ENCODE results near the gene MAST2.

The MAST2 gene

DNA sequence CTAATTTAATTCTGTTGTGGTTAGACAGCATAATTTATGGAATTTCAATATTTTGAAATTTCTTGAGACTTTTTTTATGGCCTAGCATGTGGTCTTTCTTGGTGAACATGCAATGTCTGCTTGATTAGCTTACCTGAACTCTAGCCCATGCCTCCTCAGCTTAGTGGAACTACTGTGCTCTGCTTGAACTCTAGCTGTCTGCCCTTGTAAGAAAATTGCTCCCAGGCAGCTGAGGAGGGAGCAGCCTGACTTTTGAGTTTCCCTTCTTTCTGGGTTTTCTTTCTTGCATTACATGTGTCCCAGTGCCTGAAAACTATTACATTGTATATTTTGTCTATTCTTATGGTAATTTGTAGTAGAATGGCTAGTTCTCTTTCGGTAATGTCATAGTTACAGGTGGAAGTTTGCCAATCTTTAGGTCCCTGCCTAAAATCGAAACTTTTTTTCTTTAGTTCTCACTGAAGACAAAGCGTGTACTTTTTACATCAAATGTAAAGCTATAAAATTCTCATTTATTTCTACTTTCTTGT lies 105.3 kb downstream of the MAST2 start:
- Histone ChIP-seq H3K9ac (ENCODE audit: low read length) (no peak overlapping the region), H3K4me2 (ENCODE audit: low read depth, low read length) (no peak overlapping the region), H3K79me2 (ENCODE audit: low read length) (peaks cover 29% of the 10 kb centered on the region), H3K9me2 (replicated peaks; ENCODE audit: insufficient read depth, low read length) (no peaks in the 10 kb centered on the region), H3K4me1 (ENCODE audit: low read length) (no peaks in the 10 kb centered on the region), H3F3A (ENCODE audit: insufficient read depth, low read length) (no peaks in the 10 kb centered on the region), H3K36me3 (replicated peaks; ENCODE audit: insufficient read depth, low read length) (no peaks in the 10 kb centered on the region), H3K9me3 (replicated peaks; ENCODE audit: insufficient read depth, low read length) (no peaks in the 10 kb centered on the region), H3K4me3 (ENCODE audit: low read length) (no peak overlapping the region), H3K27ac (ENCODE audit: low read length) (no peak overlapping the region), H3K27me3 (replicated peaks; ENCODE audit: insufficient read depth, low read length) (no peaks in the 10 kb centered on the region), H2AFZ (ENCODE audit: low read length) (no peak overlapping the region), H4K20me1 (ENCODE audit: insufficient read depth, low read length) (no peaks in the 10 kb centered on the region)
- DNase-seq: no peak
- TF ChIP-seq EZH2 (optimal IDR thresholded peaks at IDR 0.05; ENCODE audit: low read depth, low read length): no peak
- no peak for TF ChIP-seq CTCF (IDR thresholded peaks at IDR 0.05; ENCODE audit: low read length)
- TF ChIP-seq EZH2phosphoT487 (IDR thresholded peaks at IDR 0.05; ENCODE audit: low read length): no peak

GRCh38 chr1:45911634-45912033 lies 108.2 kb downstream of the MAST2 start:
- H3K4me2 ChIP-seq (ENCODE audit: low read depth, low read length): no peak overlapping the region
- no peak overlapping the region for H3K4me3 ChIP-seq (ENCODE audit: low read length)
- H3F3A ChIP-seq (ENCODE audit: insufficient read depth, low read length): no peaks in the 10 kb centered on the region
- no peak for DNase-seq
- H3K27me3 ChIP-seq (replicated peaks; ENCODE audit: insufficient read depth, low read length): no peaks in the 10 kb centered on the region
- H3K4me1 ChIP-seq (ENCODE audit: low read length): no peaks in the 10 kb centered on the region
- H3K36me3 ChIP-seq (replicated peaks; ENCODE audit: insufficient read depth, low read length): no peaks in the 10 kb centered on the region
- H2AFZ ChIP-seq (ENCODE audit: low read length): no peak overlapping the region
- TF ChIP-seq EZH2phosphoT487 (IDR thresholded peaks at IDR 0.05; ENCODE audit: low read length) (no peak), EZH2 (optimal IDR thresholded peaks at IDR 0.05; ENCODE audit: low read depth, low read length) (no peak), CTCF (IDR thresholded peaks at IDR 0.05; ENCODE audit: low read length) (no peak)
- no peaks in the 10 kb centered on the region for H3K9me2 ChIP-seq (replicated peaks; ENCODE audit: insufficient read depth, low read length)
- no peak overlapping the region for H3K27ac ChIP-seq (ENCODE audit: low read length)
- peaks cover 18% of the 10 kb centered on the region; the same call in 1 of the 2 replicates for H3K79me2 ChIP-seq (ENCODE audit: low read length)
- no peaks in the 10 kb centered on the region for H3K9me3 ChIP-seq (replicated peaks; ENCODE audit: insufficient read depth, low read length)
- no peak overlapping the region for H3K9ac ChIP-seq (ENCODE audit: low read length)
- no peaks in the 10 kb centered on the region for H4K20me1 ChIP-seq (ENCODE audit: insufficient read depth, low read length)

- H3K27me3 ChIP-seq (replicated peaks; ENCODE audit: insufficient read depth, low read length): no peaks in the 10 kb centered on the region
- H3K4me1 ChIP-seq (ENCODE audit: low read length): no peaks in the 10 kb centered on the region
- H3K9ac ChIP-seq (ENCODE audit: low read length): no peak overlapping the region
- no peak for TF ChIP-seq CTCF (IDR thresholded peaks at IDR 0.05; ENCODE audit: low read length)
- no peak for TF ChIP-seq EZH2 (optimal IDR thresholded peaks at IDR 0.05; ENCODE audit: low read depth, low read length)
- TF ChIP-seq EZH2phosphoT487 (IDR thresholded peaks at IDR 0.05; ENCODE audit: low read length): no peak
- no peaks in the 10 kb centered on the region for H3K36me3 ChIP-seq (replicated peaks; ENCODE audit: insufficient read depth, low read length)
- no peak overlapping the region for H3K4me2 ChIP-seq (ENCODE audit: low read depth, low read length)
- DNase-seq: no peak
- H3K4me3 ChIP-seq (ENCODE audit: low read length): no peak overlapping the region
- no peaks in the 10 kb centered on the region for H3F3A ChIP-seq (ENCODE audit: insufficient read depth, low read length)
- no peak overlapping the region for H3K27ac ChIP-seq (ENCODE audit: low read length)
- H3K79me2 ChIP-seq (ENCODE audit: low read length): peaks cover 18% of the 10 kb centered on the region; the same call in 1 of the 2 replicates
- H4K20me1 ChIP-seq (ENCODE audit: insufficient read depth, low read length): no peaks in the 10 kb centered on the region
- H2AFZ ChIP-seq (ENCODE audit: low read length): no peak overlapping the region
- no peaks in the 10 kb centered on the region for H3K9me3 ChIP-seq (replicated peaks; ENCODE audit: insufficient read depth, low read length)
- no peaks in the 10 kb centered on the region for H3K9me2 ChIP-seq (replicated peaks; ENCODE audit: insufficient read depth, low read length)
These were observed 109.8 kb downstream of the MAST2 start for GRCh38 chr1:45913183-45913683.
